K562 (cell line): ENCODE results near the gene ANKRD34A. TPM values are rescaled to one million over a fixed set of nuclear protein-coding genes. Genes with fewer than 3 reads are reported as not detected.

ENCODE experiments used
- ATF3 ChIP-seq, 2 experiments: fragments of 450-650 bp in 1 of 2; sonication (generic) in 1 of 2; formaldehyde crosslinking in 1 of 2; IDR thresholded peaks in 1 of 2; conservative IDR thresholded peaks in 1 of 2; 2 replicates each; pipeline versions ENCODE4 v1.6.1 to v1.8.1; 2016 to 2023; ENCODE audit warnings: mild to moderate bottlenecking in 2 of 2, moderate library complexity in 2 of 2, inconsistent platforms in 1 of 2, missing genetic modification reagents in 1 of 2
- E2F8 ChIP-seq: fragments of 450-650 bp; IDR thresholded peaks from 2 replicates; pipeline ENCODE4 v1.7.1; 2018; ENCODE audit warnings: mild to moderate bottlenecking, low read depth; ENCODE audit not compliant: partially characterized antibody
- ETS2 ChIP-seq: IDR thresholded peaks from 2 replicates; pipeline ENCODE4 v1.6.1; 2016; ENCODE audit warnings: borderline replicate concordance, missing genetic modification characterization, mild to moderate bottlenecking, moderate library complexity, missing compliant biosample characterization; ENCODE audit not compliant: poor library complexity, severe bottlenecking
- JUND ChIP-seq, 2 experiments: IDR thresholded peaks; 2 replicates in 1 of 2; 3 replicates in 1 of 2; pipeline ENCODE4 v1.6.1; 2011; ENCODE audit warnings: borderline replicate concordance in 2 of 2, low read depth in 2 of 2, low read length in 2 of 2, improper control_type of control experiment in 1 of 2, missing biosample characterization in 1 of 2, missing genetic modification characterization in 1 of 2, missing genetic modification reagents in 1 of 2
- MYBL2 ChIP-seq, 2 experiments: fragments of 450-650 bp in 1 of 2; sonication (generic) in 1 of 2; formaldehyde crosslinking in 1 of 2; IDR thresholded peaks; 2 replicates each; pipeline versions ENCODE4 v1.6.1 to v1.8.1; 2017 to 2022; ENCODE audit warnings: borderline replicate concordance in 1 of 2, inconsistent platforms in 1 of 2, low read depth in 1 of 2, mild to moderate bottlenecking in 1 of 2, missing genetic modification reagents in 1 of 2, moderate library complexity in 1 of 2
- RBBP5 ChIP-seq: fragments of 200-600 bp; sonication (generic); IDR thresholded peaks from 2 replicates; pipeline ENCODE4 v1.6.1; 2012; ENCODE audit warnings: borderline replicate concordance, mild to moderate bottlenecking, low read length, control low read depth, inconsistent platforms; ENCODE audit not compliant: insufficient read depth, poor library complexity, severe bottlenecking
- RCOR1 ChIP-seq, 2 experiments: IDR thresholded peaks; 2 replicates each; pipeline ENCODE4 v1.6.1; 2012; ENCODE audit warnings: low read depth in 2 of 2, low read length in 2 of 2, borderline replicate concordance in 1 of 2, improper control_type of control experiment in 1 of 2
- SIN3B ChIP-seq: fragments of 450-650 bp; IDR thresholded peaks from 2 replicates; pipeline ENCODE4 v1.6.1; 2017; ENCODE audit warnings: low read depth, mild to moderate bottlenecking, moderate library complexity
- SRSF1 ChIP-seq: fragments of 200-400 bp; formaldehyde crosslinking; IDR thresholded peaks from 2 replicates; pipeline ENCODE4 v1.6.1; 2017; ENCODE audit warnings: mild to moderate bottlenecking, low read depth, low read length, moderate library complexity
- TEAD1 ChIP-seq, 2 experiments: fragments of 450-650 bp in 1 of 2; sonication (generic) in 1 of 2; formaldehyde crosslinking; IDR thresholded peaks; 2 replicates each; pipeline versions ENCODE4 v1.4.0 to v1.8.0; 2020 to 2022; ENCODE audit warnings: mild to moderate bottlenecking in 2 of 2, missing genetic modification reagents in 1 of 2
- THAP12 ChIP-seq: fragments of 250-450 bp; sonication (Bioruptor Pico); IDR thresholded peaks from 2 replicates; pipeline ENCODE4 v1.9.0; 2021; ENCODE audit warnings: mild to moderate bottlenecking, inconsistent platforms
- TSC22D4 ChIP-seq: fragments of 450-650 bp; IDR thresholded peaks from 2 replicates; pipeline ENCODE4 v1.6.1; 2016; ENCODE audit warnings: missing genetic modification characterization, missing biosample characterization, control low read depth
- ZBTB43 ChIP-seq: sonication (generic); formaldehyde crosslinking; IDR thresholded peaks from 2 replicates; pipeline ENCODE4 v1.8.0; 2023; ENCODE audit warnings: mild to moderate bottlenecking, missing genetic modification reagents
- ZFP1 ChIP-seq: fragments of 450-650 bp; formaldehyde crosslinking; IDR thresholded peaks from 2 replicates; pipeline ENCODE4 v1.4.0; 2020; ENCODE audit warnings: mild to moderate bottlenecking, mixed read lengths
- ZNF124 ChIP-seq: sonication (generic); formaldehyde crosslinking; IDR thresholded peaks from 2 replicates; pipeline ENCODE4 v1.8.1; 2022; ENCODE audit warnings: missing genetic modification reagents
- ZNF408 ChIP-seq: fragments of 250-450 bp; sonication (Bioruptor Pico); IDR thresholded peaks from 2 replicates; pipeline ENCODE4 v1.4.0; 2020; ENCODE audit warnings: low read depth, mild to moderate bottlenecking, moderate library complexity
- polyA plus RNA-seq, 8 experiments: library from polyadenylated mRNA; depleted of rRNA in 4 of 8; stranded (reverse) in 5 of 8; unstranded in 3 of 8; fragments of >200 nt; fragmentation: Nextera tagmentation in 2 of 8; fragmentation: Illumina TruSeq in 1 of 8; extraction: Ambion mirVana in 2 of 8; extraction: Trizol in 1 of 8; gene quantifications; 2 replicates each; pipeline versions ENCODE4 v1.2.1 to v1.2.3, GENCODE V29; 2011 to 2014; ENCODE audit warnings: inconsistent platforms in 1 of 8, missing spikeins in 1 of 8
- total RNA-seq, 7 experiments: library from RNA; depleted of rRNA in 6 of 7; stranded (reverse); fragments of >200 nt in 6 of 7; fragmentation: Illumina TruSeq in 2 of 7; extraction: Trizol in 2 of 7; gene quantifications; 2 replicates each; pipeline versions ENCODE4 v1.2.1 to v1.2.3, GENCODE V29; 2011 to 2021; ENCODE audit warnings: low replicate concordance in 1 of 7

Gene ANKRD34A
- total and polyA plus RNA-seq, 9 of the 15 experiments (the other 6 are each of a cell fraction or from before 2014, with no cell fraction given) = 0.06 to 1.6 (median 0.43) TPM

GRCh38 chr1:146012703-146013558, 48.6 kb upstream of the ANKRD34A start (continued):
- no peak for TF ChIP-seq SIN3B
- no peak for TF ChIP-seq MYBL2 (IDR thresholded peaks at IDR 0.05; ENCODE audit: low read depth)
- TF ChIP-seq MYBL2 (CRISPR knock-in tag; IDR thresholded peaks at IDR 0.05; ENCODE audit: borderline replicate concordance) = no peak
- TF ChIP-seq E2F8 = no peak
- no peak for TF ChIP-seq TSC22D4 (tag)
- TF ChIP-seq THAP12 (CRISPR knock-in tag) = no peak
- no peak for TF ChIP-seq ZBTB43 (CRISPR knock-in tag)
- TF ChIP-seq TEAD1 (CRISPR knock-in tag; IDR thresholded peaks at IDR 0.05) = no peak
- TF ChIP-seq ATF3 (IDR thresholded peaks at IDR 0.05) = peak; percentile 55; the same call in 1 of the 2 replicates
- no peak for TF ChIP-seq ATF3 (CRISPR knock-in tag; conservative IDR thresholded peaks at IDR 0.05)
- 0 out of 4 replicates have a peak, but pooled peaks of 1 of the 2 experiments have one; percentile 34 for TF ChIP-seq RCOR1 (IDR thresholded peaks at IDR 0.05; ENCODE audit: borderline replicate concordance in 1 of 2, low read depth in 2 of 2, low read length in 2 of 2)
- no peak for TF ChIP-seq RBBP5
- TF ChIP-seq ETS2 = no peak
- peak; percentile 69; the same call in 1 of the 2 replicates for TF ChIP-seq JUND (IDR thresholded peaks at IDR 0.05; ENCODE audit: borderline replicate concordance, low read depth, low read length)
- TF ChIP-seq JUND (tag; IDR thresholded peaks at IDR 0.05; ENCODE audit: borderline replicate concordance, low read depth, low read length) = peak; percentile 55; the same call in 2 of the 3 replicates
- no peak for TF ChIP-seq ZNF408
- no peak for TF ChIP-seq ZNF124 (CRISPR knock-in tag)
- TF ChIP-seq SRSF1 = no peak
- TF ChIP-seq ZFP1 (CRISPR knock-in tag) = no peak
